ENCODE measurements around the gene CPNE5. TPM values are rescaled to one million over a fixed set of nuclear protein-coding genes. Genes with fewer than 3 reads are reported as not detected.

The CPNE5 gene
- total RNA-seq, 1 donor from 2014 or later = 1.2 TPM

DNA sequence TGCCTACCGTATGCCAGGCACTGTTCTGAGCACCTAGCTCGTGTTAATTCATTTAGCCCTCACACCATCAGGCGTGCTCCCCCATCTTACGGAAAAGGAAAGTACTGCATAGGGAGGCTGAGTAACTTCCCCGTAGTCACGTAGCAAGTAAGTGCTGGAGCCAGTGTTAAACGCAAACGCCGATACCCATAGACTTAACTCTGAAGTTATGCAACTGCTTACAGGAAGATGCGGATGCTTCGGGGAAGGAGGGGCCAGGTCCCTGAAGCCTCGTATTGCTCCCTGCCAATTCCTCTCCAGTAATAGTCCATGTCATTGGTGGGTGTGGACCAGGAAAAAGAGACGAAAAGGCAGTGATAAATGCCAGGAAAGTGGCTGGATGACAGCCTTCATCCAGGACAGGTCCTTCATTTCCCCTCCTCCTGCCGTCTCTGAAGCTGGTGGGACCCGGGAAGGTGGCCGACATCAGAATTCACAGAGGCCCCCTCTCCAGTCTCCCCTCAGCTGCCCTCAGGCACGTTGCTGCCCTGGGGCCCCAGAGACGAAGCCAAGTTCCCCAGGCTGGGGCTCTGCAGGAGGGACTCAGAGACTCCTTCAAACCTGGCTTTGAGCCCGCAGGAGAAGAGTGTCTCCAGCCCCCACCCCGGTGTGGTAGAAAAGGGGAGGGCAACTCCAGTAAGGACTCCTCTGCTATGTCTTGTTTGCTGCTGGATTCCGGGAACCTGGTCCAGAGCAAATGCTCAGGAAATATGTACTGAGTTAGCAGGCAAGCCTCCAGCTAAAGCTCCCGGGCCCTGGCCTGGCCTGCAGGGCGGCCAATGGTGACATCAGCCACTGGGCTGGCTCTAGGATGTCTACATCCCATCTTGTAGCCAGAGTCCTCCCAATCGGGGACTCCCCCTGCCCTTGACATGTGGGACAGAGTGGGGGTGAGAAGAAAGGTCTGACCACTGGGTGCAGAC lies 103.9 kb downstream of the CPNE5 start:
- TF ChIP-seq, protein P1, sequence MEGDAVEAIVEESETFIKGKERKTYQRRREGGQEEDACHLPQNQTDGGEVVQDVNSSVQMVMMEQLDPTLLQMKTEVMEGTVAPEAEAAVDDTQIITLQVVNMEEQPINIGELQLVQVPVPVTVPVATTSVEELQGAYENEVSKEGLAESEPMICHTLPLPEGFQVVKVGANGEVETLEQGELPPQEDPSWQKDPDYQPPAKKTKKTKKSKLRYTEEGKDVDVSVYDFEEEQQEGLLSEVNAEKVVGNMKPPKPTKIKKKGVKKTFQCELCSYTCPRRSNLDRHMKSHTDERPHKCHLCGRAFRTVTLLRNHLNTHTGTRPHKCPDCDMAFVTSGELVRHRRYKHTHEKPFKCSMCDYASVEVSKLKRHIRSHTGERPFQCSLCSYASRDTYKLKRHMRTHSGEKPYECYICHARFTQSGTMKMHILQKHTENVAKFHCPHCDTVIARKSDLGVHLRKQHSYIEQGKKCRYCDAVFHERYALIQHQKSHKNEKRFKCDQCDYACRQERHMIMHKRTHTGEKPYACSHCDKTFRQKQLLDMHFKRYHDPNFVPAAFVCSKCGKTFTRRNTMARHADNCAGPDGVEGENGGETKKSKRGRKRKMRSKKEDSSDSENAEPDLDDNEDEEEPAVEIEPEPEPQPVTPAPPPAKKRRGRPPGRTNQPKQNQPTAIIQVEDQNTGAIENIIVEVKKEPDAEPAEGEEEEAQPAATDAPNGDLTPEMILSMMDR (IDR thresholded peaks at IDR 0.05; ENCODE audit: unreplicated experiment) = no peak
- no peaks in the 10 kb centered on the region for H3K27me3 Mint-ChIP-seq (ENCODE audit: low read depth)
- no peak overlapping the region for H3K4me3 Mint-ChIP-seq
- no peak for DNase-seq (ENCODE audit: low spot score in 2 of 2, unreplicated experiment in 2 of 2)
- no peaks in the 10 kb centered on the region for H3K9me3 Mint-ChIP-seq
- no peak overlapping the region for H3K27ac Mint-ChIP-seq
- H3K4me1 Mint-ChIP-seq = peaks cover 12% of the 10 kb centered on the region
- no peaks in the 10 kb centered on the region for H3K36me3 Mint-ChIP-seq

DNA sequence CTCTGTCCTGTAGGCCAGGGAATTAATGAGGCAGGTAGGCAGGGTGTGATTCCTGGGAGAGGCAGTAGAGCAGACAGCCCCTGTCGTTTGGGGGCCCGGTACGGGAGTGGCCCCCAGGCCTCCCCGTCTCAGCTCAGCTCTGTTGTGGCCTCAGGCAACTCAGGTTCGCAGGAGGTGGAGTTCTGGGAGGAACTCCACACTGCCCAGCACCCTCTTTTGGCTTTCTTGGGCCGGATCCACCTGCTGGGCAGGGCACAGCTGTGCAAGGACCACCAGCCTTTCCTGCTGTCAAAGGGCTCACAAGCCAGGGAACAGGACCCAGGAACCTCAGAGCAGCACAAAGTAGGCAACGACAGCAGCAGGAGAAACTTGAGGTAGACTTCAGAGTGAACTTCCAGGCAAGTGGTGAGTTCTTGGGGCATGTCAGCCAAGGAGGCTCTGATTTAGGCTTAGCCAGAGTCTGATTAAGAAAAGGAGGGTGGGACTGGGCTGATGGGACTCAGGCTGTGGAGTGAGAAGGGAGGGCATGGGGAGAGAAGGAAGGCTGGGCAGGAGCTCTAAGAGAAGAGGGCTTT lies 104.7 kb downstream of the CPNE5 start:
- H3K4me1 Mint-ChIP-seq = peaks cover 12% of the 10 kb centered on the region
- no peaks in the 10 kb centered on the region for H3K9me3 Mint-ChIP-seq
- H3K27me3 Mint-ChIP-seq (ENCODE audit: low read depth) = no peaks in the 10 kb centered on the region
- no peaks in the 10 kb centered on the region for H3K36me3 Mint-ChIP-seq
- no peak overlapping the region for H3K4me3 Mint-ChIP-seq
- TF ChIP-seq, protein P1 (IDR thresholded peaks at IDR 0.05; ENCODE audit: unreplicated experiment) = no peak
- no peak for DNase-seq (ENCODE audit: low spot score in 2 of 2, unreplicated experiment in 2 of 2)
- H3K27ac Mint-ChIP-seq = no peak overlapping the region

DNA sequence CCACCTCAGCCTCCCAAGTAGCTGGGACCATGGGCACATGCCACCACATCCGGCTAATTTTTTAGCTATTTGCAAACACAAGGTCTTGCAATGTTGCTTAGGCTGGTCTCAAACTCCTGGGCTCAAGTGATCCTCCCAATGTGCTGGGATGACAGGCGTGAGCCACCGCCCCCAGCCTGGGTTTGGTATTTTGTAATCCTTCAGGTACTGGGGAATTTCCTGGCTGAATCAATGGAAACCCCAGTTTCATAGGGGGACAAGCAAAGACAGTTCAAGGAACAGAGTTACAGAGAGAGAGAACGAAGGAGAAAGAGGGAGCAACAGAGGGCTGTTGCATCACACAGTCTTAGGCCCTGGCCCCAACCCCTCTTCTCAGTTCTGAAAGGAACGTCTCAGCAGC lies 105.9 kb downstream of the CPNE5 start:
- H3K27me3 Mint-ChIP-seq (ENCODE audit: low read depth) = no peaks in the 10 kb centered on the region
- no peak overlapping the region for H3K4me3 Mint-ChIP-seq
- H3K4me1 Mint-ChIP-seq = peaks cover 17% of the 10 kb centered on the region
- TF ChIP-seq, protein P1 (IDR thresholded peaks at IDR 0.05; ENCODE audit: unreplicated experiment) = no peak
- H3K27ac Mint-ChIP-seq = no peak overlapping the region
- no peak for DNase-seq (ENCODE audit: low spot score in 2 of 2, unreplicated experiment in 2 of 2)
- H3K9me3 Mint-ChIP-seq = no peaks in the 10 kb centered on the region
- H3K36me3 Mint-ChIP-seq = no peaks in the 10 kb centered on the region

DNA sequence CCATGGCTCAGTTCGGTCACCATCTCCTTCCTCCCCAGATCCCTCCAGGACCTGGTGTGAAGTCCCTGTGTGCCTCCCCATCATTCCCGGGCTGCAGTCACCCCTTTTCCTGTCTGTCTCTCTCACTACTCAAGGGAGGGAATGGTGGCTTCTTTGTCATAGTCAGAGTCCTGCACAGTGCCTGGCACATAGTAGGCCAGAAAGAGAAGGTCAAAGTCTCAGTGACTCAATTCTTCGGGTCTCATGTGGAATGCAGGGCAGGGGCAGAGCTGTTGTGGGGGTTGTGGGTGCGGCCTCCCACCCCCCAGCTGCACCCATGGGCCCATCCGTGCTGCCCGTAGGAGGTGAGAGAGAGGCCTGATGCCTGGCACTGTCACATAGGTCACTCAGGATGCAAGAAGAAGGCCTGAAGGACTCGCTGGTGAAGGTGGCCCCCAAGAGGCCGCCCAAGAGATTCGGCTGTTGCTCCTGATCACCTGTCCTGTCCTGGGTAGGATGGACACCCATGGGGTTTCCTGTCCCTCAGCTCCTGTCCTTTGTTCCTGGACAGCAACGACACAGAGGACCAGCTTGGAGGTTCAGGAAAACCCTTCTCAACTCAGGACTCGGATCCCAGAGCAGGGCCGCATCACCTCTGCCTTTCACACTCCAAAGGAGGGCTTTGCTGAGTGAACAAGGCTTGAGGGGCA lies 107.5 kb downstream of the CPNE5 start:
- TF ChIP-seq, protein P1 (IDR thresholded peaks at IDR 0.05; ENCODE audit: unreplicated experiment) = no peak
- peaks cover 17% of the 10 kb centered on the region for H3K4me1 Mint-ChIP-seq
- no peak overlapping the region for H3K4me3 Mint-ChIP-seq
- H3K9me3 Mint-ChIP-seq = no peaks in the 10 kb centered on the region
- DNase-seq (ENCODE audit: low spot score in 2 of 2, unreplicated experiment in 2 of 2) = no peak
- H3K36me3 Mint-ChIP-seq = no peaks in the 10 kb centered on the region
- H3K27me3 Mint-ChIP-seq (ENCODE audit: low read depth) = no peaks in the 10 kb centered on the region
- H3K27ac Mint-ChIP-seq = no peak overlapping the region

DNA sequence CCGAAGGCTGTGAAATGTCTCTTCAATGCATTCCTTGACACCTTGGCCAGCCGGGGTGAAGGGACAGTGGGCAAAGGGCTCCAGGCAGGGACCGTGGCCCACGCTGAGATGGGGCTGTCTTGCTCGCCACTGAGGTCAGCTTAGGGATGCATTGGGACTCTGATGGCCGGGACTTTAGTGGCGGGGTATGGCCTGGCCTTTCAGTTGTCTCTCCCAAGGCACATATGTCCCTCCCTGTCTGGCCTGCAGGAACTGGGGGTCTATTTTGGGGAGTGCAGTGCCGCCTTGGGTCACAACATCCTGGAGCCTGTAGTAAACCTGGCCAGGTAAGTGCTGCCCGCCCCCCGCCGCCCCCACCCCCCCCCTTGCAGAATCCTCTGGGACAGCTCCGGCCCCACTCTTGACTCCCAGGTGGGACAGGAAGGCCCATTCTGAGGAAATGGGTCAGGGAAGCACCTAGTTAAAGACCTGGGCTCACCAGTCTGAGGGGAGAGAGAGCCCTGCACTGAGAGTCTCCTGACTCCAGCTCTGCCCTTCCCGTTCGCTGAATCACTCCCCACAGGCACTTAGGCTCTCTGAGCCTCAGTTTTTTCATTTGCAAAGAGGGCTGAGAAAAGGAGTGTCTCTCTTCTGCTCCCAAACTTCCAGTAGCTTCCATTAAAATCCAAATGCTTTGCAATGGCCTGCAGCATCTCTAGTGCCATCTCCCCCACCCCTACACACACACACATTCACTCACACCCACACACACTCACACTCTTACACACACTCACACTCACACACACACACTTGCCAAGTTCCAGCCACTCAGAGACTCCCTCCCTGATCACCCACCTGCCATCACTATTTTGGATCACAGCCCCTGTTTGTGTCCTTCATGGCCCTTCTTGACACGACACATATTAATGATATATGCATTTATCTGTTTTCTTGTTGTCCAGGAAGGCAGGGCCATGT lies 108.5 kb downstream of the CPNE5 start:
- no peak for DNase-seq (ENCODE audit: low spot score in 2 of 2, unreplicated experiment in 2 of 2)
- TF ChIP-seq, protein P1 (IDR thresholded peaks at IDR 0.05; ENCODE audit: unreplicated experiment) = no peak

More for the DNA sequence above, 108.5 kb downstream of the CPNE5 start:
- H3K27me3 Mint-ChIP-seq (ENCODE audit: low read depth) = no peaks in the 10 kb centered on the region
- H3K27ac Mint-ChIP-seq = no peak overlapping the region
- H3K9me3 Mint-ChIP-seq = no peaks in the 10 kb centered on the region
- peaks cover 15% of the 10 kb centered on the region for H3K4me1 Mint-ChIP-seq
- H3K36me3 Mint-ChIP-seq = no peaks in the 10 kb centered on the region
- no peak overlapping the region for H3K4me3 Mint-ChIP-seq
